OCI-LY7 (cell line): ENCODE measurements around the gene FBXL17.

Experiments
- CTCF ChIP-seq: fragments of 200-600 bp; sonication (generic); conservative IDR thresholded peaks from 2 replicates; pipeline ENCODE4 v1.5.1; 2014; ENCODE audit warnings: mild to moderate bottlenecking, antibody characterized with exemption, low read length, moderate library complexity, mixed read lengths
- EZH2phosphoT487 ChIP-seq: fragments of 200-600 bp; sonication (generic); IDR thresholded peaks from 2 replicates; pipeline ENCODE4 v1.6.1; 2018; ENCODE audit warnings: low read depth, borderline replicate concordance, mild to moderate bottlenecking, mixed run types, antibody characterized with exemption, low read length, moderate library complexity, mixed read lengths

GRCh38 chr5:108101130-108101529 lies 280.8 kb downstream of the FBXL17 start:
- TF ChIP-seq CTCF (no peak), EZH2phosphoT487 (no peak)
